ENCODE results near the gene IFT81.
"Not testable (repeated sequence)": the region's sequence is repeated elsewhere in the genome, so short reads cannot be mapped to it uniquely, and the experiment has no call there.

The IFT81 gene

DNA sequence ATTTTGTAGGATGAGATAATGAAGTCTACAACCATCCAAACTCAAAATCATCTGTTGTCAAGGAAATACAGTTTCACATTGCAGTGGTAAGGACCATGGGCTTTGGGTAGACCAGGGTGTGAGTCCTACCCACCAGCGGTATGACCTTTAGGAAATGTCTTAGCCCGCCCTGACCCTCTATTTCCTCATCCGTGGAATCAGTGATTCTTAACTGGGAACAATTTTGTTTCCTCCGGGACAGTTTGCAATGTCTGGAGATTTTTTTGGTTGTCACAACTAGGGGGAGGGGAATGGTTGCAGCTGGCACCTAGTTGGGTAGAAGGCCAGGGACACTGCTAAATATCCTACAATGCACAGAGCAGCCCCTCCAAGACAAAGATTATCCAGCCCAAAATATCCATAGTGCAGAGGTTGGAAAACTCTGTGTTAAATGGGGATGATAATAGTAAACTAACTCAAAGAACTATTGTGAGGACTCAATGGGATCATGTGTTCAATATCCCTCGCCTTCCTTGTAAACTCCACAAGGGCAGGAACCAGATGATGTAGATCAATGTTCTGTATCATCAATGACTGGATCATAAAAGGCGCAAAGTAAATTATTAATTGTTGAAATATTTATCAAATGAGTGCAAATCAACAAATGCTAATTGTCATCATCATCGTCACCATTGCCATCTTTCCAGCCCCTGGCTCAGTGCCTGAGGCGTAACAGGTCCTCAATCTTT is 15.7 kb upstream of the IFT81 start:
- no peak for DNase-seq (ENCODE audit: low read depth in 4 of 4, low spot score in 1 of 4)

DNA sequence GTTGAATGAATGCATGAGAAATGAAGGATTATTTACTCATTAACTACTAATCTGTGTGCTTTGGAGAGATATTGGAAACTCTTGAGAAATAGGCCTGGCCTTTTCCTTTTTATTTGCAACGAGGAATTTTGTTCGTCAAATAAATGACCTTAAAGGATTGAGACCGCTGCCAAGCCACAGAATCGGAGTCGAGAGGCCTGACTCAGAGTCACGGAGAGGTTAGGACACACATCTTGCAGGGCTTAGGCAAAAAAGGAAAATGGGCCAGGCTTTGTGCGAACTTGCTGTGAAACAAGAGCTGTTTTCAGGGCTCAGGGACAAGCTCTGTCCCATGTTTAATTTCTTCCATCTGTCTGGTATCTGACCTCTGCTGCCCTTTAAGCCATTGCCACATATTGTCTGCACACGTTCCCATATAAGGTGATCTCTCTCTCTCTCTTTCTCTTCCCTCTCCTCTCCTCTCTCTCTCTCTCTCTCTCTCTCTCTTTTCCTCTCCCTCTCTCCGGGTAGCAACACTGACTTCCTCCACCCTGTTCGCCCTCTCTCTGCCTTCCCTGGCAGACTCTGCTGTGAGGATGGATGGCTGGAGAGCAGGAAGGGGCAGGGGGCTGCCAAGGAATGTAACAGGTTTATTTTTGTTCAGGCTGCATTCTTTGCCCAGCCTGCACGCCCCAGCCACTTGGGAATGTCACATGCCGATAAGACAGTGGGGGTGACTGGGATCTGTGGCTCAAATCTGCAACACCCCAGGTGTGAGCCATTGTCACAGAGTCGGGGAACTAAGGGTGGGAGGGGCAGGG is 14.9 kb upstream of the IFT81 start:
- DNase-seq (ENCODE audit: low read depth in 4 of 4, low spot score in 1 of 4), result no peak

- no peak for DNase-seq (ENCODE audit: low read depth in 4 of 4, low spot score in 1 of 4)
These were observed 14.2 kb upstream of the IFT81 start for GRCh38 chr12:110109837-110110535.

DNA sequence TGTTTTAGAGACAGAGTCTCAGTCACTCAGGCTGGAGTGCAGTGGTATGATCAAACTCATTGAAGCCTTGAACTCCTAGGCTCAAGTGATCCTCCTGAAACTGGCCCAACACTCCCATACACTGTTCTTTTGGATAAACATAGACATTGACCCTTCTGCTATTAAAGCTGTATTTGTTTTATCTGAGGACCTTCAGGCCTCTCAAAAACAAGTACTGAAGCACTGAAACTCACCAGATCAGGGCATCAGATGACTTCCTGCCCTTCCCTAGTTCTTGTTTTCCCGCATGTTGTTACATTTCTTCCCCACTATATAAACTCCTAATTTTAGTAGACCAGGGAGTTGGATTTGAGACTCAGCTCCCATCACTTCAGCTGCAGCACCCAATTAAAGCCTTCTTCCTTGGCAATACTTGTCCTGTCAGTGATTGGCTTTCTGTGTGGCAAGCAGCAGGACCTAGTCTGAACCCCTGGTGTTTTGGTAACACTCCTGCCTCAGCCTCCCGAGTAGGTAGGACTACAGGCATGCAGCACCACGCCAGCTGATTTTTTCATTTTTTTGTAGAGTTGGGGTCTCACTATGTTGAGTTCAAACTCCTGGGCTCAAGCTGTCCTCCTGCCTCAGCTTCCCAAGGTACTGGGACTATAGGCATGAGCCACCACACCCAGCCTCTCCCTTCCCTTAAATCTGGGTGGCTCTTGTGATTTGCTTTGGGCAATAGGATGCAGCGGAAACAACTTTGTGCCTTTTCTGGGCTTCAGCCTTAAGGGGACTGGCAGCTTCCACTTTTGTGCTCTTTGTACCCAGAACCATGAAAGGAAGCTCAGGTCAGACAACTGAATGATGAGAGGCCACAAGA is 12.5 kb upstream of the IFT81 start:
- no peak for DNase-seq (ENCODE audit: low read depth in 4 of 4, low spot score in 1 of 4)

- DNase-seq (ENCODE audit: low read depth in 4 of 4, low spot score in 1 of 4), result no peak
These were observed 11.9 kb upstream of the IFT81 start for GRCh38 chr12:110112335-110112660.

GRCh38 chr12:110114528-110114937 is 9.6 kb upstream of the IFT81 start:
- DNase-seq (ENCODE audit: low read depth in 4 of 4, low spot score in 1 of 4), result no peak

GRCh38 chr12:110115675-110116074 is 8.5 kb upstream of the IFT81 start:
- no peak for DNase-seq (ENCODE audit: low read depth in 4 of 4, low spot score in 1 of 4)

GRCh38 chr12:110116623-110117022 is 7.5 kb upstream of the IFT81 start:
- no peak for DNase-seq (ENCODE audit: low read depth in 4 of 4, low spot score in 1 of 4)

- not testable (repeated sequence) for DNase-seq (ENCODE audit: low read depth in 4 of 4, low spot score in 1 of 4)
These were observed 6.9 kb upstream of the IFT81 start for GRCh38 chr12:110117210-110117609.

DNA sequence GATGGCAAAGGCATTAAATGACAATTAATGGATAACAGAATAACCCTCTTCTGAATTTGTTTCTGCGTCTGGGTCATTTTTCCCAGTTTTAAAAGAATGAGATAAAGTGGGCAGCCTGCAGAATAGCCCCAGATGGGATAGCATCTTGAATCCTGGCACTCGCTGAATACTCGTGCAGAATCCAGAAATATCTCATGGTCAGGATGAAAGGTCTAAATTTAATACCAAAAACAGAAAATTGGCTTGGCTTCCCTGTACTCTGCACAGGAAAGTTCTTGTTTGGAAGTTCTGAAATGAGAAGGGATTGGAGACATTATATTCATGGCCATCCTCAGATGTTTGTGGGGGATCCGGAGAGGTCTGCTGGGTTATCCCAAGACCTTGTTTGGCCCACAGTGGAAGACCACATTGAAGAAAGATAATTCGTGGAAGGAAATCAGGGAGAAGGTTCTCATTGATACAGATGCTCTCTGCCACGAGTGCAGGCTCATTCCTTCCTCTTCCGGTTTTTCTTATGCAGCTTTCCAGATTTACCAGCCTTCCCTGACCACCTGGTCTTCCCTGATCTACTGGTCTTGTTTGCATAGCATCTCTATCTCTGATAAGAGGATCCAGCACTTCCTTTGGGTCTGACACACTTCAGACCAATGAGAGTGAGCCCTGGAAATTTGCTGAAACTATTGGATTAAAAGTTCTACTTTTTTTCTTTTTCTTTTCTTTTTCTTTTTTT is 6.0 kb upstream of the IFT81 start:
- no peak for DNase-seq (ENCODE audit: low read depth in 4 of 4, low spot score in 1 of 4)

DNA sequence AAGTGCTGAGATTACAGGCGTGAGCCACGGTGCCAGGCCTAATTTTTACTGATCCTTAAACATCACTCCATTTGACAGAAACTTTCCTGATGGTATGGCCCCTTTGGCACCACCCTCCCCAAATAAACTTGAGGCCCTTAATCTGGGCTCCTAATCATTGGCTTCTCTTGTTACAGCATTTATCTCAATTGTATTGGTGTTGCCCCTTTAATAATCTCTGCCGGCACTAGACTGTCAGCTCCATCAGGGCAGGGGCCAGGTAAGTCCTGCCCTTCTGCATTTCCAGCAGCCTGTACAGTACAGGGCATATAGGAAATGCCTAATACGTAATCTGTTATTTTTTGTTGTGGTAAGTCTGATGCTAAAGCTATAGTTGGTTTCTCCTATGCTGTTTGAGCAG is 1.2 kb upstream of the IFT81 start:
- DNase-seq (ENCODE audit: low read depth in 4 of 4, low spot score in 1 of 4), result no peak

DNA sequence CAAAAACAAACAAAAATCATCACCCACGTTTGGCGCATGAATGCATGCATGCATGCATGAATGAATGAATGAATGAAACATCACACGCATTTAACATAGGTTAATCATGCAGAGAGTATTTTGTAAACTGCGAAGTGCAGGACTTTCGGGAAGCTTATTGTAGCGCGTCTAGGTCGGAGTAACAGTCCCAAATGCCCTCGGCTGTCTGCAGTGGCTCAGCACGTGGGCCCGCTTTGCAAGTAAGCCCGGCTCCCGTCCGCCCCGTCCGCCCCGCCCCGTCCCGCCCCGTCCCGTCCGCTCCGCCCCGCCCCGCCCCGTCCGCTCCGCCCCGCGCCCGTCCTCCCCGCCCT is 263 bp upstream of the IFT81 start:
- DNase-seq (ENCODE audit: low read depth in 4 of 4, low spot score in 1 of 4), result no peak

- DNase-seq (ENCODE audit: low read depth in 4 of 4, low spot score in 1 of 4), result no peak
These were observed 2.4 kb downstream of the IFT81 start for GRCh38 chr12:110126557-110126956.

DNA sequence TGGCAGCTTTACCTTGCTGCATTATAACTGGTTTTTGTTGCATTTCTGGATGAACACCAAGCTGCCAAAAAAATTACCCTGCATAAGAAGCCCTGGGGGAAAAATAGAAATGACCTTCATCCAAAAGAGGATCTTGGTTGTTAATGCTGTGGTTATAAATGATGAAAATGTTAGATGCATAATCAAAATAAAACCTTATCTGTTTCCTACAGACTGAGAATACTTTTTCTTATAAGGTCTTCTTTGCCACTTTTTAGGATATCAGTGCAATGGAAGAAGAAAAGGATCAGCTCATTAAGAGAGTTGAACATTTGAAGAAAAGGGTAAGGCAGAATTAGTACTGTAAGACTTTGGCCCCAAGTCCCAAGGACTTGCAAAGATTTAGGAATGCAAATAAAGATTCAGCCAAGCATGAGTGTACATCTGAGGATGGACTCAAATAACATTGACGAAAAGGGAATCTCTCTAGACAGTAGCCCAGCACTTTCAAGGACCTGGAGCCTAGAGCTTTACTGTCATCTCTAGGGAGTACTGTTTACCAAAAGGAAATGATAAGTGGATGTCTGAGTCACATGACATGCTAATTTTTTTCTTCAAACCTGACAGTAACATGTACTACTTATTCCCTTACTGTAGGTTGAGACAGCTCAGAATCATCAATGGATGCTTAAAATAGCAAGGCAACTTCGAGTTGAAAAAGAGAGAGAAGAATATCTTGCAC is 10.7 kb downstream of the IFT81 start:
- no peak for DNase-seq (ENCODE audit: low read depth in 4 of 4, low spot score in 1 of 4)

- no peak for DNase-seq (ENCODE audit: low read depth in 4 of 4, low spot score in 1 of 4)
These were observed 11.6 kb downstream of the IFT81 start for GRCh38 chr12:110135806-110136205.

DNA sequence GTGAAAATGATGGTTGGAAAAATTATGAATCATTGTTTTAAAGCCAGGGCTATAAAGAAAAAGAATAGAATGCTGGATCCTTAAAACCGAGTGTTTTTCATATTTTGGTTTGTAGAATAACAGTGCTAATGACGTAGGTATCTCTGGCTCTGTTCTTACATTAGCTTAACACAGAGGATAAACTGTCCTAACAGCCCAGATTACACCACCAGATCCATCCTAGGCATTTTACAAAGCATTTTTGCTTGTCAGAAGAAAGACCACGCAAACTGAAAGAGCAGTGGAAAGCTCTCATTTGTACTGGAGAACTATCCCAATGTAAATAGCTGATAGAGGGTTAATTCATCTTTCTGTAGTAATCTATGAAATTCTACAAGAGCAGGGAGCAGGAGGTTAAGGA is 13.6 kb downstream of the IFT81 start:
- no peak for DNase-seq (ENCODE audit: low read depth in 4 of 4, low spot score in 1 of 4)

GRCh38 chr12:110141389-110141788 is 17.2 kb downstream of the IFT81 start:
- no peak for DNase-seq (ENCODE audit: low read depth in 4 of 4, low spot score in 1 of 4)

GRCh38 chr12:110146986-110147385 is 22.8 kb downstream of the IFT81 start:
- no peak for DNase-seq (ENCODE audit: low read depth in 4 of 4, low spot score in 1 of 4)

GRCh38 chr12:110149086-110149660 is 25.0 kb downstream of the IFT81 start:
- DNase-seq (ENCODE audit: low read depth in 4 of 4, low spot score in 1 of 4), result no peak

DNA sequence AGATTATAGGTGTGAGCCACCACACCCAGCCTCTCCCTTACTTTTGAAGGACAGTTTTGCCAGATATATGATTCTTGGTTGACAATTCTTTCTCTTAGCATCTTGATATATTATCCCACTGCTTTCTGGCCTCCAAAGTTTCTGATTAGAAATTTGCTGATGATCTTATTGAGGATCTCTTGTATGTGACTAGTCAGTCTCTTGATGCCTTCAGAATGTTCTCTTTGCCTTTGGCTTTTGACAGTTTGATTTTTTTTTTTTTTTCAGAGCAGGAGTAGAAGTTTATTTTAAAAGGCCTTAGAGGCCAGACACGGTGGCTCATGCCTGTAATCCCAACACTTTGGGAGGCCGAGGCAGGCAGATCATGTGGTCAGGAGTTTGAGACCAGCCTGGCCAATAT is 32.6 kb downstream of the IFT81 start:
- DNase-seq (ENCODE audit: low read depth in 4 of 4, low spot score in 1 of 4), result no peak
